Activated naive CD4-positive, alpha-beta T cell treated with Interleukin-2 at 50 U/mL for 16 hours (primary cell): ENCODE results near the gene TFE3.

ENCODE experiments used
- DNase-seq: peaks from one replicate; pipeline ENCODE4 v3.0.0-alpha.2; 2020

The TFE3 gene

GRCh38 chrX:49059681-49060085 lies 16.5 kb upstream of the TFE3 start:
- DNase-seq = no peak

GRCh38 chrX:49059201-49059600 lies 16.0 kb upstream of the TFE3 start:
- DNase-seq = no peak

- no peak for DNase-seq
These were observed 15.6 kb upstream of the TFE3 start, which contains the start of gene CCDC120 for GRCh38 chrX:49058794-49059193. CCDC120 (plus strand) TSS chrX:49058999; CDS start chrX:49062042, 3,043 bp downstream.

GRCh38 chrX:49054073-49054762 lies 11.1 kb upstream of the TFE3 start:
- DNase-seq = no peak

- DNase-seq = peak; percentile 66
These were observed 10.3 kb upstream of the TFE3 start for GRCh38 chrX:49053223-49054072.

GRCh38 chrX:49043987-49044281 lies 777 bp upstream of the TFE3 start:
- DNase-seq = no peak

GRCh38 chrX:49042581-49043219 lies 457 bp downstream of the TFE3 start:
- no peak for DNase-seq

- DNase-seq = peak; percentile 4
These were observed 1.2 kb downstream of the TFE3 start for GRCh38 chrX:49041744-49042580.

GRCh38 chrX:49040376-49040955 lies 2.7 kb downstream of the TFE3 start:
- no peak for DNase-seq

- DNase-seq = peak; percentile 49
These were observed 3.4 kb downstream of the TFE3 start for GRCh38 chrX:49039598-49040375.

GRCh38 chrX:49037883-49038475 lies 5.2 kb downstream of the TFE3 start:
- no peak for DNase-seq

GRCh38 chrX:49030283-49030682 lies 12.9 kb downstream of the TFE3 start:
- DNase-seq = no peak

- DNase-seq = no peak
These were observed 13.3 kb downstream of the TFE3 start for GRCh38 chrX:49029876-49030275.

- no peak for DNase-seq
These were observed 23.4 kb downstream of the TFE3 start for GRCh38 chrX:49019599-49020249.

GRCh38 chrX:49019050-49019449 lies 24.1 kb downstream of the TFE3 start:
- DNase-seq = no peak

GRCh38 chrX:49003696-49004095 lies 39.5 kb downstream of the TFE3 start:
- DNase-seq = no peak

GRCh38 chrX:49002091-49002935 lies 40.8 kb downstream of the TFE3 start, which contains the start of gene GRIPAP1:
GRIPAP1 (minus strand) TSS chrX:49002264; CDS start chrX:49002229, 35 bp downstream.
- peak; percentile 76 for DNase-seq

- peak; percentile 54 for DNase-seq
These were observed 41.6 kb downstream of the TFE3 start for GRCh38 chrX:49001521-49002090.

- no peak for DNase-seq
These were observed 42.5 kb downstream of the TFE3 start for GRCh38 chrX:49000636-49001035.
